ENCODE results near the gene KSR1.

GRCh38 chr17:27601069-27601974 is 145.1 kb downstream of the KSR1 start:
- TF ChIP-seq CTCF (IDR thresholded peaks at IDR 0.05) (peak; percentile 80 to 91 (median 86)), POLR2A (IDR thresholded peaks at IDR 0.05) (no peak), EP300 (IDR thresholded peaks at IDR 0.05) (no peak), POLR2AphosphoS5 (IDR thresholded peaks at IDR 0.05) (no peak)

All from upper lobe of left lung (tissue), 4 donors.